ENCODE measurements around the gene FNDC10.

Gene FNDC10

GRCh38 chr1:1631782-1632420 is 32.0 kb upstream of the FNDC10 start, which contains the start of gene MMP23B:
Gene MMP23B, plus strand, starts transcription at chr1:1632173. Its CDS starts 46 bp downstream, at chr1:1632219.
- no peak for DNase-seq (ENCODE audit: extremely low read depth, low read depth)
- no peak for TF ChIP-seq CTCF (IDR thresholded peaks at IDR 0.05; ENCODE audit: low read depth, low read length, missing control alignments)
- no peak within 1 kb of the TSS for H3K4me3 ChIP-seq (replicated peaks; ENCODE audit: low read depth, low read length)

GRCh38 chr1:1630965-1631781 is 31.2 kb upstream of the FNDC10 start:
- no peak overlapping the region for H3K4me3 ChIP-seq (replicated peaks; ENCODE audit: low read depth, low read length)
- no peak for TF ChIP-seq CTCF (IDR thresholded peaks at IDR 0.05; ENCODE audit: low read depth, low read length, missing control alignments)

GRCh38 chr1:1630191-1630964 is 30.4 kb upstream of the FNDC10 start:
- TF ChIP-seq CTCF (IDR thresholded peaks at IDR 0.05; ENCODE audit: low read depth, low read length, missing control alignments): no peak
- no peak for DNase-seq (ENCODE audit: extremely low read depth, low read depth)
- no peak overlapping the region for H3K4me3 ChIP-seq (replicated peaks; ENCODE audit: low read depth, low read length)

More at GRCh38 chr1:1630965-1631781, 31.2 kb upstream of the FNDC10 start:
- no peak for DNase-seq (ENCODE audit: extremely low read depth, low read depth)

GRCh38 chr1:1629430-1630190 is 29.7 kb upstream of the FNDC10 start:
- H3K4me3 ChIP-seq (replicated peaks; ENCODE audit: low read depth, low read length): no peak overlapping the region
- DNase-seq (ENCODE audit: extremely low read depth, low read depth): no peak
- TF ChIP-seq CTCF (IDR thresholded peaks at IDR 0.05; ENCODE audit: low read depth, low read length, missing control alignments): no peak

- no peak for DNase-seq (ENCODE audit: extremely low read depth, low read depth)
- TF ChIP-seq CTCF (IDR thresholded peaks at IDR 0.05; ENCODE audit: low read depth, low read length, missing control alignments): no peak
- H3K4me3 ChIP-seq (replicated peaks; ENCODE audit: low read depth, low read length): no peak overlapping the region
Measured at GRCh38 chr1:1628754-1629429, 29.0 kb upstream of the FNDC10 start.
